Breast epithelium (tissue), 3 donors: Measurements from ENCODE around the gene TMEM139.

Experiments
- CTCF ChIP-seq, 3 donors: fragments of 450-650 bp; IDR thresholded peaks; one replicate each; pipeline ENCODE4 v1.5.1; 2016 to 2017; ENCODE audit warnings: antibody characterized with exemption in 3 of 3, mild to moderate bottlenecking in 3 of 3, moderate library complexity in 3 of 3
- POLR2A ChIP-seq: fragments of 450-650 bp; IDR thresholded peaks from one replicate; pipeline ENCODE4 v1.6.1; 2016; ENCODE audit warnings: antibody characterized with exemption, mild to moderate bottlenecking, moderate library complexity
- POLR2AphosphoS5 ChIP-seq, 3 donors: sonication (generic); formaldehyde crosslinking; IDR thresholded peaks; one replicate each; pipeline ENCODE4 v1.6.1; 2017; ENCODE audit warnings: antibody characterized with exemption in 3 of 3

GRCh38 chr7:143247372-143247771 is 37.4 kb upstream of the TMEM139 start:
- no peak for TF ChIP-seq CTCF (IDR thresholded peaks at IDR 0.05)
- TF ChIP-seq POLR2AphosphoS5 (IDR thresholded peaks at IDR 0.05), result no peak
- TF ChIP-seq POLR2A, result no peak
